Dendritic cell treated with granulocyte-macrophage colony-stimulating factor and Interleukin-4, amounts not matched to agents 40 ng/mL and 50 ng/mL, for 4 days (primary cell): ENCODE measurements around the gene PAIP2.
"Not testable (repeated sequence)": the region's sequence is repeated elsewhere in the genome, so short reads cannot be mapped to it uniquely, and the experiment has no call there.

ENCODE experiments used
- H3K27ac Mint-ChIP-seq: one replicate; pipeline ENCODE4 v1.8.0; 2022; ENCODE audit warnings: mild to moderate bottlenecking, mixed read lengths
- H3K27me3 Mint-ChIP-seq: one replicate; pipeline ENCODE4 v1.8.0; 2022; ENCODE audit warnings: mild to moderate bottlenecking, mixed read lengths
- H3K36me3 Mint-ChIP-seq: one replicate; pipeline ENCODE4 v1.8.0; 2022; ENCODE audit warnings: low read depth, mixed read lengths
- H3K4me1 Mint-ChIP-seq: one replicate; pipeline ENCODE4 v1.8.0; 2022; ENCODE audit warnings: low read depth, mixed read lengths
- H3K4me3 Mint-ChIP-seq: one replicate; pipeline ENCODE4 v1.8.0; 2022; ENCODE audit warnings: mild to moderate bottlenecking, moderate library complexity, mixed read lengths
- H3K9me3 Mint-ChIP-seq: one replicate; pipeline ENCODE4 v1.8.0; 2022; ENCODE audit warnings: mixed read lengths
- intact Hi-C: fragments of 100-400 bp; cut with micrococcal nuclease; formaldehyde crosslinking; loops from one replicate; pipeline ENCODE4 v1.15.0; 2022

PAIP2 gene

GRCh38 chr5:139344177-139344576, 2.5 kb downstream of the PAIP2 start:
- no peaks in the 10 kb centered on the region for H3K9me3 Mint-ChIP-seq
- H3K27ac Mint-ChIP-seq: no peak overlapping the region
- intact Hi-C loops: loop anchor here (5.0 kb wide), 1 partner anchor 48 kb away; no protein-coding TSS in a partner anchor
- peaks cover 57% of the 10 kb centered on the region for H3K36me3 Mint-ChIP-seq
- no peaks in the 10 kb centered on the region for H3K27me3 Mint-ChIP-seq
- H3K4me3 Mint-ChIP-seq: no peak overlapping the region
- H3K4me1 Mint-ChIP-seq: peaks cover 54% of the 10 kb centered on the region

DNA sequence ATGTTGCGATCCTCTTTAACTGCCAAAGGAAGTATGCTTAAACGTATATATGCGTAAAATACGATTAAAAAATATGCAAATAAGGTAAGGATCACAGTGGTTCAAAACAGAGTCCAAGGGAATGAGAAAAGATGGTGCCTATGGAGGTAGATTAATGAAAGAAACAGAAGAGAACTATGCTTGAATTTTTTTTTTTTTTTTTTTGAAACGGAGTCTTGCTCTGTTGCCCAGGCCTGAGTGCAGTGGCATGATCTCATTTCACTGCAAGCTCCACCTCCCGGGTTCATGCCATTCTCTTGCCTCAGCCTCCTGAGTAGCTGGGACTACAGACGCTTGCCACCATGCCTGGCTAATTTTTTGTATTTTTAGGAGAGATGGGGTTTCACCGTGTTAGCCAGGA, 3.8 kb downstream of the PAIP2 start:
- intact Hi-C loops, H3K27ac Mint-ChIP-seq, H3K4me3 Mint-ChIP-seq, H3K9me3 Mint-ChIP-seq, H3K27me3 Mint-ChIP-seq: not testable (repeated sequence)
- peaks cover 59% of the 10 kb centered on the region for H3K36me3 Mint-ChIP-seq
- H3K4me1 Mint-ChIP-seq: peaks cover 54% of the 10 kb centered on the region

GRCh38 chr5:139347863-139348262, 6.2 kb downstream of the PAIP2 start:
- H3K9me3 Mint-ChIP-seq, H3K27ac Mint-ChIP-seq, intact Hi-C loops, H3K4me3 Mint-ChIP-seq, H3K27me3 Mint-ChIP-seq: not testable (repeated sequence)
- H3K4me1 Mint-ChIP-seq: peaks cover 42% of the 10 kb centered on the region
- H3K36me3 Mint-ChIP-seq: peaks cover 60% of the 10 kb centered on the region

- intact Hi-C loops: no loop called here
- Mint-ChIP-seq H3K4me1 (peaks cover 12% of the 10 kb centered on the region), H3K36me3 (peaks cover 70% of the 10 kb centered on the region), H3K27ac (no peak overlapping the region), H3K9me3 (no peaks in the 10 kb centered on the region), H3K4me3 (no peak overlapping the region), H3K27me3 (no peaks in the 10 kb centered on the region)
Observed at GRCh38 chr5:139354186-139354585, 12.5 kb downstream of the PAIP2 start.

- H3K27me3 Mint-ChIP-seq, H3K27ac Mint-ChIP-seq, H3K4me3 Mint-ChIP-seq, H3K9me3 Mint-ChIP-seq, intact Hi-C loops: not testable (repeated sequence)
- peaks cover 76% of the 10 kb centered on the region for H3K36me3 Mint-ChIP-seq
- H3K4me1 Mint-ChIP-seq: peaks cover 18% of the 10 kb centered on the region
Observed at GRCh38 chr5:139355900-139356299, 14.2 kb downstream of the PAIP2 start.

- Mint-ChIP-seq H3K36me3 (peaks cover 63% of the 10 kb centered on the region), H3K9me3 (no peaks in the 10 kb centered on the region), H3K27me3 (no peaks in the 10 kb centered on the region), H3K4me3 (no peak overlapping the region), H3K27ac (no peak overlapping the region), H3K4me1 (peaks cover 14% of the 10 kb centered on the region)
- intact Hi-C loops: no loop called here
Observed at GRCh38 chr5:139358064-139358463, 16.4 kb downstream of the PAIP2 start.

- Mint-ChIP-seq H3K27ac (peak overlapping the region; percentile 6), H3K4me1 (peaks cover 6% of the 10 kb centered on the region), H3K9me3 (no peaks in the 10 kb centered on the region), H3K36me3 (peaks cover 67% of the 10 kb centered on the region), H3K4me3 (no peak overlapping the region), H3K27me3 (no peaks in the 10 kb centered on the region)
- intact Hi-C loops: no loop called here
Observed at GRCh38 chr5:139360384-139360783, 18.7 kb downstream of the PAIP2 start.

- peaks cover 6% of the 10 kb centered on the region for H3K4me1 Mint-ChIP-seq
Observed at GRCh38 chr5:139361835-139362429, 20.3 kb downstream of the PAIP2 start.

GRCh38 chr5:139363937-139364336, 22.3 kb downstream of the PAIP2 start:
- Mint-ChIP-seq H3K9me3 (no peaks in the 10 kb centered on the region), H3K27me3 (no peaks in the 10 kb centered on the region), H3K4me1 (peaks cover 6% of the 10 kb centered on the region), H3K27ac (no peak overlapping the region), H3K36me3 (peaks cover 72% of the 10 kb centered on the region), H3K4me3 (no peak overlapping the region)
- intact Hi-C loops: no loop called here

More at GRCh38 chr5:139361835-139362429, 20.3 kb downstream of the PAIP2 start:
- Mint-ChIP-seq H3K4me3 (no peak overlapping the region), H3K27me3 (no peaks in the 10 kb centered on the region), H3K9me3 (no peaks in the 10 kb centered on the region), H3K36me3 (peaks cover 70% of the 10 kb centered on the region), H3K27ac (no peak overlapping the region)
- intact Hi-C loops: no loop called here

GRCh38 chr5:139364466-139364865, 22.8 kb downstream of the PAIP2 start:
- Mint-ChIP-seq H3K27ac (no peak overlapping the region), H3K4me1 (peaks cover 6% of the 10 kb centered on the region), H3K27me3 (no peaks in the 10 kb centered on the region), H3K4me3 (no peak overlapping the region), H3K9me3 (no peaks in the 10 kb centered on the region), H3K36me3 (peaks cover 73% of the 10 kb centered on the region)
- intact Hi-C loops: no loop called here

DNA sequence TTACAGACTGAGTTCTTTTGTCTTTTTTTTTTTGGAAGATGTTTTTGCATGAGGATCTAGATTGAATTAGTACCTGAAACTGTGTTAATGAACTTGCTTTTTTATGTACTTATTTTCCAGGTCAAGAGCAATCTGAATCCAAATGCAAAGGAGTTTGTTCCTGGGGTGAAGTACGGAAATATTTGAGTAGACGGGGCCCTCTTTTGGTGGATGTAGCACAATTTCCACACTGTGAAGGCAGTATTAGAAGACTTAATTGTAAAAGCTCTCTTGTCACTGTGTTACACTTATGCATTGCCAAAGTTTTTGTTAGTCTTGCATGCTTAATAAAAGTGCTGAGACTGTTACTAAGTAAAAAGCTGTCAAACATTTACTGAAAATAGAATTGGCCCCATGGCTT, 27.0 kb downstream of the PAIP2 start:
- no peak overlapping the region for H3K27ac Mint-ChIP-seq
- intact Hi-C loops: no loop called here

GRCh38 chr5:139369181-139369580, 27.5 kb downstream of the PAIP2 start:
- H3K27ac Mint-ChIP-seq: no peak overlapping the region
- H3K27me3 Mint-ChIP-seq: no peaks in the 10 kb centered on the region
- H3K9me3 Mint-ChIP-seq: no peaks in the 10 kb centered on the region
- intact Hi-C loops: no loop called here
- no peaks in the 10 kb centered on the region for H3K4me1 Mint-ChIP-seq
- peaks cover 90% of the 10 kb centered on the region for H3K36me3 Mint-ChIP-seq
- H3K4me3 Mint-ChIP-seq: no peak overlapping the region

More for the DNA sequence above, 27.0 kb downstream of the PAIP2 start:
- Mint-ChIP-seq H3K4me1 (no peaks in the 10 kb centered on the region), H3K4me3 (no peak overlapping the region), H3K36me3 (peaks cover 90% of the 10 kb centered on the region), H3K9me3 (no peaks in the 10 kb centered on the region), H3K27me3 (no peaks in the 10 kb centered on the region)

- Mint-ChIP-seq H3K27ac (no peak overlapping the region), H3K4me3 (no peak overlapping the region), H3K4me1 (no peaks in the 10 kb centered on the region), H3K27me3 (no peaks in the 10 kb centered on the region), H3K9me3 (no peaks in the 10 kb centered on the region), H3K36me3 (peaks cover 70% of the 10 kb centered on the region)
- intact Hi-C loops: no loop called here
Observed at GRCh38 chr5:139371482-139372435, 30.1 kb downstream of the PAIP2 start.

DNA sequence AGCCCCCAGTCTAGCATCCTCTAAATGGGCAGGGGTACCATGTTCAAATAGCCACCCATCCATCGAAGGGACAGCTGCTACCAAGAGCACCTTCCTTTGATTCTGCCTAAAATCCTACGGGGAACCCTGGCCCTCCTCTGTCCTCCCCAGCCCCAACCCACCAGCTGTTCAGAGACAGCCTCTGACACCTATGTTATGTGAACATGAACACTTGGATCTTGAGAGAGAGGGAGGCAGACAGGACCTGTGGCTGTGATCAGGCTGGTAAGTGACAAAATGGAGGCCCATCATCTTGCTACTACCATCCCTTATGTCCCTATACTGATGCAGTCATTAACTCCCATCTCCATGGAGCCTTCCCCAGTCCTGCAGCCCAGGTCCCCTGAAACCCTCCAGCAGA, 33.3 kb downstream of the PAIP2 start:
- H3K27ac Mint-ChIP-seq: no peak overlapping the region
- no peak overlapping the region for H3K4me3 Mint-ChIP-seq
- peaks cover 49% of the 10 kb centered on the region for H3K36me3 Mint-ChIP-seq
- intact Hi-C loops: no loop called here
- H3K27me3 Mint-ChIP-seq: peaks cover 5% of the 10 kb centered on the region
- H3K9me3 Mint-ChIP-seq: no peaks in the 10 kb centered on the region
- H3K4me1 Mint-ChIP-seq: no peaks in the 10 kb centered on the region
